Panc1 (cell line): ENCODE data around the gene ORM2. TPM values are rescaled to one million over a fixed set of nuclear protein-coding genes. Genes with fewer than 3 reads are reported as not detected.

Source experiments
- ATAC-seq: fragments of 200-7000 bp; cut with Tn5 transposase; 2 replicates; pipeline ENCODE4 v1.9.1; 2020; ENCODE audit warnings: mild to moderate bottlenecking, moderate library complexity
- BruUV-seq: library from RNA; stranded (reverse); fragments of 400-500 nt; replicated peaks from 2 replicates; lab custom pipeline; 2021; lab: Mats Ljungman, UMichigan
- CTCF ChIA-PET: fragments of 300-600 bp; sonication (Branson Sonifier 250); formaldehyde crosslinking; loops from one replicate; lab custom pipeline; 2022; ENCODE audit warnings: antibody characterized with exemption; lab: Charles Lee
- POLR2A ChIA-PET: fragments of 300-600 bp; sonication (Branson Sonifier 250); formaldehyde crosslinking; loops from one replicate; lab custom pipeline; 2022; ENCODE audit warnings: antibody characterized with exemption; lab: Charles Lee
- DNase-seq: peaks from one replicate; pipeline ENCODE4 v3.0.0-alpha.2; 2010; ENCODE audit warnings: low read depth, low spot score
- H3K27ac ChIP-seq: 2 replicates; pipeline ENCODE4 v1.5.1; 2011; ENCODE audit warnings: mild to moderate bottlenecking, low read length, inconsistent platforms
- H3K27me3 ChIP-seq: fragments of 200-500 bp; sonication (Bioruptor generic); 2 replicates; pipeline ENCODE4 v1.6.0; 2014; ENCODE audit warnings: low read length, inconsistent platforms; ENCODE audit not compliant: control insufficient read depth, insufficient read depth
- H3K36me3 ChIP-seq: fragments of 200-500 bp; sonication (Bioruptor generic); 2 replicates; pipeline ENCODE4 v1.5.1; 2014; ENCODE audit warnings: inconsistent platforms, mild to moderate bottlenecking, low read length, moderate library complexity; ENCODE audit not compliant: control insufficient read depth, insufficient read depth
- H3K4me1 ChIP-seq: 2 replicates; pipeline ENCODE4 v1.5.1; 2011; ENCODE audit warnings: inconsistent platforms, mild to moderate bottlenecking, low read length, moderate library complexity; ENCODE audit not compliant: control insufficient read depth, insufficient read depth
- H3K4me3 ChIP-seq, 2 experiments: 2 replicates each; pipeline ENCODE4 v1.5.1; 2011 to 2012; ENCODE audit warnings: low read depth in 2 of 2, low read length in 2 of 2, mild to moderate bottlenecking in 2 of 2, inconsistent platforms in 1 of 2, moderate library complexity in 1 of 2
- H3K9me3 ChIP-seq: fragments of 200-500 bp; sonication (Bioruptor generic); 2 replicates; pipeline ENCODE4 v1.5.1; 2014; ENCODE audit warnings: low read depth, mild to moderate bottlenecking, inconsistent platforms, low read length, moderate library complexity; ENCODE audit not compliant: control insufficient read depth, insufficient read depth
- CTCF ChIP-seq: fragments of 450-650 bp; IDR thresholded peaks from 2 replicates; pipeline ENCODE4 v1.5.1; 2017; ENCODE audit warnings: mild to moderate bottlenecking
- POLR2AphosphoS5 ChIP-seq: IDR thresholded peaks from 2 replicates; pipeline ENCODE4 v1.6.1; 2012; ENCODE audit warnings: mild to moderate bottlenecking, low read depth, low read length, moderate library complexity
- REST ChIP-seq, 2 experiments: IDR thresholded peaks; 2 replicates each; pipeline ENCODE4 v1.6.1; 2011 to 2012; ENCODE audit warnings: low read depth in 2 of 2, control low read depth in 1 of 2, low read length in 1 of 2, mild to moderate bottlenecking in 1 of 2, moderate library complexity in 1 of 2; ENCODE audit not compliant: insufficient read depth in 1 of 2
- SIN3A ChIP-seq: IDR thresholded peaks from 2 replicates; pipeline ENCODE4 v1.6.1; 2012; ENCODE audit warnings: low read depth, mild to moderate bottlenecking, low read length, moderate library complexity, borderline replicate concordance; ENCODE audit not compliant: insufficient read depth
- TCF7L2 ChIP-seq: IDR thresholded peaks from 2 replicates; pipeline ENCODE4 v1.6.1; 2011; ENCODE audit warnings: mild to moderate bottlenecking, low read depth, low read length, inconsistent platforms
- in situ Hi-C: cut with HindIII; loops from 2 replicates; pipeline ENCODE4 v1.10.0; 2016; ENCODE audit warnings: low sequenced_read_pairs, low pct_unique_long_range_greater_than_20kb
- intact Hi-C: fragments of 100-400 bp; cut with micrococcal nuclease; formaldehyde crosslinking; loops from one replicate; pipeline ENCODE4 v1.10.0; 2022; ENCODE audit not compliant: unreplicated experiment
- total RNA-seq: library from RNA; stranded (reverse); gene quantifications from one replicate; pipeline ENCODE4 v1.2.1, GENCODE V29; 2021; ENCODE audit not compliant: unreplicated experiment

Gene ORM2
- total RNA-seq, 1 experiment from 2014 or later, result 0.77 TPM

- ChIA-PET POLR2A (no interaction called here), CTCF (no interaction called here)
- ATAC-seq (peak; percentile 88), DNase-seq (peak; percentile 7)
- Histone ChIP-seq H3K4me1 (no peaks in the 10 kb centered on the region), H3K9me3 (no peaks in the 10 kb centered on the region), H3K36me3 (no peaks in the 10 kb centered on the region), H3K27me3 (no peaks in the 10 kb centered on the region), H3K4me3 (no peak overlapping the region), H3K27ac (no peak overlapping the region)
- intact Hi-C loops (no loop called here), in situ Hi-C loops (no loop called here)
- TF ChIP-seq POLR2AphosphoS5 (no peak), SIN3A (no peak), REST (IDR thresholded peaks at IDR 0.05; ENCODE audit: insufficient read depth in 1 of 2, low read depth in 2 of 2, low read length in 1 of 2) (no peak), CTCF (peak; percentile 87), TCF7L2 (no peak)
- BruUV-seq, result no TSS peak
Measured at GRCh38 chr9:114339130-114339908, 9.7 kb downstream of the ORM2 start.

GRCh38 chr9:114341152-114341830, 11.6 kb downstream of the ORM2 start:
- no peak overlapping the region for H3K4me3 ChIP-seq
- no peaks in the 10 kb centered on the region for H3K4me1 ChIP-seq
- no TSS peak for BruUV-seq
- TF ChIP-seq REST (IDR thresholded peaks at IDR 0.05; ENCODE audit: insufficient read depth in 1 of 2, low read depth in 2 of 2, low read length in 1 of 2), result no peak
- no peak for TF ChIP-seq SIN3A
- no peak for TF ChIP-seq TCF7L2
- TF ChIP-seq CTCF, result no peak
- TF ChIP-seq POLR2AphosphoS5, result no peak
- H3K36me3 ChIP-seq, result no peaks in the 10 kb centered on the region
- in situ Hi-C loops (no loop called here), intact Hi-C loops (no loop called here)
- no peak for DNase-seq
- POLR2A ChIA-PET, result no interaction called here
- no peak for ATAC-seq
- CTCF ChIA-PET, result no interaction called here
- H3K9me3 ChIP-seq, result no peaks in the 10 kb centered on the region
- no peaks in the 10 kb centered on the region for H3K27me3 ChIP-seq
- no peak overlapping the region for H3K27ac ChIP-seq
